ENCODE results near the gene NCBP3.

- no peak for TF ChIP-seq POLR2A (IDR thresholded peaks at IDR 0.05)
- no peak for TF ChIP-seq CTCF (IDR thresholded peaks at IDR 0.05)
- TF ChIP-seq POLR2AphosphoS5 (IDR thresholded peaks at IDR 0.05): no peak
- no peak for TF ChIP-seq EP300 (IDR thresholded peaks at IDR 0.05)
Observed at GRCh38 chr17:3880983-3881382, 34.9 kb upstream of the NCBP3 start.

Data from gastroesophageal sphincter (tissue), 3 donors.